ENCODE measurements around the gene FGF6. TPM values are rescaled to one million over a fixed set of nuclear protein-coding genes. Genes with fewer than 3 reads are reported as not detected.

The FGF6 gene
- total and polyA plus RNA-seq, 7 donors, result not detected

GRCh38 chr12:4448943-4449850 is 3.6 kb upstream of the FGF6 start:
- intact Hi-C loops (cut with DNase I), result no loop called here
- H3K27me3 ChIP-seq, result no peaks in the 10 kb centered on the region
- TF ChIP-seq EP300 (IDR thresholded peaks at IDR 0.05) (no peak), POLR2A (IDR thresholded peaks at IDR 0.05) (no peak), CTCF (IDR thresholded peaks at IDR 0.05) (no peak), POLR2AphosphoS5 (IDR thresholded peaks at IDR 0.05) (no peak)
- H3K36me3 ChIP-seq, result no peaks in the 10 kb centered on the region
- no peaks in the 10 kb centered on the region for H3K4me1 ChIP-seq
- WGBS, 2 donors, result 92 to 93% methylated on average over 9 of the region's 9 CpGs
- no peaks in the 10 kb centered on the region for H3K9me3 ChIP-seq
- DNase-seq, result no peak
- H3K4me3 ChIP-seq, result no peak overlapping the region
- H3K27ac ChIP-seq, result no peak overlapping the region

GRCh38 chr12:4448371-4448940 is 2.8 kb upstream of the FGF6 start:
- H3K27me3 ChIP-seq, result no peaks in the 10 kb centered on the region
- intact Hi-C loops (cut with DNase I), result no loop called here
- 94 to 95% methylated on average over 6 of the region's 6 CpGs for WGBS, 2 donors
- no peak overlapping the region for H3K4me3 ChIP-seq
- H3K36me3 ChIP-seq, result no peaks in the 10 kb centered on the region
- no peak overlapping the region for H3K27ac ChIP-seq
- no peaks in the 10 kb centered on the region for H3K4me1 ChIP-seq
- H3K9me3 ChIP-seq, result no peaks in the 10 kb centered on the region
- TF ChIP-seq POLR2A (IDR thresholded peaks at IDR 0.05), result no peak
- TF ChIP-seq EP300 (IDR thresholded peaks at IDR 0.05), result no peak
- no peak for TF ChIP-seq POLR2AphosphoS5 (IDR thresholded peaks at IDR 0.05)
- TF ChIP-seq CTCF (IDR thresholded peaks at IDR 0.05), result no peak
- no peak for DNase-seq

- Histone ChIP-seq H3K27me3 (no peaks in the 10 kb centered on the region), H3K4me3 (no peak overlapping the region), H3K4me1 (no peaks in the 10 kb centered on the region), H3K36me3 (no peaks in the 10 kb centered on the region), H3K27ac (no peak overlapping the region), H3K9me3 (no peaks in the 10 kb centered on the region)
- TF ChIP-seq CTCF (IDR thresholded peaks at IDR 0.05), result no peak
- no peak for TF ChIP-seq EP300 (IDR thresholded peaks at IDR 0.05)
- no peak for TF ChIP-seq POLR2A (IDR thresholded peaks at IDR 0.05)
- TF ChIP-seq POLR2AphosphoS5 (IDR thresholded peaks at IDR 0.05), result no peak
- DNase-seq, result no peak
- 91 to 93% methylated on average over 3 of the region's 3 CpGs for WGBS, 2 donors
- intact Hi-C loops (cut with DNase I), result no loop called here
These were observed 1.5 kb upstream of the FGF6 start for GRCh38 chr12:4447151-4447550.

- H3K4me3 ChIP-seq, result no peak overlapping the region
- no peaks in the 10 kb centered on the region for H3K27me3 ChIP-seq
- no peak overlapping the region for H3K27ac ChIP-seq
- no peaks in the 10 kb centered on the region for H3K9me3 ChIP-seq
- TF ChIP-seq POLR2AphosphoS5 (IDR thresholded peaks at IDR 0.05) (no peak), EP300 (IDR thresholded peaks at IDR 0.05) (no peak), POLR2A (IDR thresholded peaks at IDR 0.05) (no peak), CTCF (IDR thresholded peaks at IDR 0.05) (no peak)
- 61 to 91% methylated on average over 2 of the region's 2 CpGs for WGBS, 2 donors
- H3K4me1 ChIP-seq, result peaks cover 0 to 3% (median 2%) of the 10 kb centered on the region in 4 donors
- intact Hi-C loops (cut with DNase I), result no loop called here
- DNase-seq, result no peak
- H3K36me3 ChIP-seq, result no peaks in the 10 kb centered on the region
These were observed 720 bp upstream of the FGF6 start for GRCh38 chr12:4446335-4446734.

Measured in sigmoid colon (tissue), 7 donors.